ENCODE results near the gene KCTD5.
A peak's percentile ranks its signal among the peaks of the same experiment; 100 is the strongest.
"Not testable (repeated sequence)": the region's sequence is repeated elsewhere in the genome, so short reads cannot be mapped to it uniquely, and the experiment has no call there.

KCTD5 gene

DNA sequence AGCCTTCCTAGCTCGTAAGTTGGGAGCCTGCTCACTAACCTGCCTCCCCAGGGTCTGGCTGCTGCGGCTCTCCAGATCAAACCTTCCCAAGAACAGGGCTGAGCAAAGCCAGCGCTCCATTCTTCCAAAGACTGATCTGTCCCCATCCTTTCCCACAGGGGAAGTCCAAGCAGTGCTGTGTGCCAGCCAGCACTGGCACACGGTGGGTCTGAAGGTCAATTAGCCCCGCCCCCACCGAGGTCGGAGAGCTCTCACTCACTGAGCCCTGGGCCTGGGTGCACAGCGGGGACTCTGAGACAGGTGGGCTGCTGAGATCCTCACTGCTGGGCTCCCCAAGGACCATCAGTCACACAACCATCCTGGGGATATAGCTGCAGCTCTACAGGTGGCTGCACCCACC lies 27.4 kb upstream of the KCTD5 start:
- POLR2A ChIA-PET; H3K9me3 ChIP-seq (ENCODE audit: control extremely low read depth in 1 of 5, control insufficient read depth in 4 of 5, insufficient read depth in 2 of 5, low read depth in 1 of 5, low read length in 4 of 5); H3K4me1 ChIP-seq (ENCODE audit: control extremely low read depth in 1 of 4, control insufficient read depth in 4 of 4, insufficient read depth in 4 of 4, low read length in 3 of 4); H3K36me3 ChIP-seq (ENCODE audit: control insufficient read depth in 4 of 4, insufficient read depth in 4 of 4, low read length in 3 of 4); H3K27ac ChIP-seq (ENCODE audit: insufficient read depth in 1 of 2, low read depth in 1 of 2, low read length in 2 of 2, poor library complexity in 1 of 2, severe bottlenecking in 2 of 2); CTCF ChIA-PET; H3K4me3 ChIP-seq (ENCODE audit: control insufficient read depth in 1 of 7, extremely low read depth in 1 of 7, insufficient read depth in 4 of 7, low read depth in 2 of 7, low read length in 6 of 7); DNase-seq: not testable (repeated sequence)
- peaks cover 0 to 18% (median 7%) of the 10 kb centered on the region in 5 experiments for H3K27me3 ChIP-seq (replicated peaks in 2 of 5; ENCODE audit: control insufficient read depth in 4 of 5, insufficient read depth in 5 of 5, low read length in 4 of 5)
- no CpG with 5 or more reads among the region's 8 CpGs for WGBS (ENCODE audit: insufficient coverage)

DNA sequence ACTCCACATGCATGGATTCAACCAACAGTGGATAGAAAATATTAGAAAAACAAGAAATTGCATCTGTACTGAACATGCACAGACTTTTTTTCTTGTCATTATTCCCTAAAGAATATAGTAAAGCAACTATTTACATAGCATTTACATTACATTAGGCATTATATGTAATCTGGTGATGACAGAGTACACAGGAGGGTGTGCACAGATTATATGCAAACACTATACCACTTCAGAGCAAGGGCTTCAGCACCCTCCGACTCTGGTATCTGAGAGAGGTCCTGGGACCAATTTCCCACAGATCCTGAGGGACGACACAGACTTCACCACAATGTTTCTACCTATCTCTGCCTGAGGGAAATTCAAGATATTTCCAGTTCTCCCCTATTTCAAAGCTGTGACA lies 25.3 kb upstream of the KCTD5 start:
- peaks cover 0 to 18% (median 7%) of the 10 kb centered on the region in 5 experiments for H3K27me3 ChIP-seq (replicated peaks in 2 of 5; ENCODE audit: control insufficient read depth in 4 of 5, insufficient read depth in 5 of 5, low read length in 4 of 5)
- no peaks in the 10 kb centered on the region for H3K36me3 ChIP-seq (ENCODE audit: control insufficient read depth in 4 of 4, insufficient read depth in 4 of 4, low read length in 3 of 4)
- ChIA-PET POLR2A (no interaction called here), CTCF (no interaction called here)
- H3K4me1 ChIP-seq (ENCODE audit: control extremely low read depth in 1 of 4, control insufficient read depth in 4 of 4, insufficient read depth in 4 of 4, low read length in 3 of 4), result peaks cover 0 to 1% (median 0%) of the 10 kb centered on the region in 4 experiments
- DNase-seq, result no peak
- H3K9me3 ChIP-seq (ENCODE audit: control extremely low read depth in 1 of 5, control insufficient read depth in 4 of 5, insufficient read depth in 2 of 5, low read depth in 1 of 5, low read length in 4 of 5), result no peaks in the 10 kb centered on the region
- H3K4me3 ChIP-seq (ENCODE audit: control insufficient read depth in 1 of 7, extremely low read depth in 1 of 7, insufficient read depth in 4 of 7, low read depth in 2 of 7, low read length in 6 of 7), result no peak overlapping the region
- 86% methylated on average over 2 of the region's 2 CpGs for WGBS (ENCODE audit: insufficient coverage)
- H3K27ac ChIP-seq (ENCODE audit: insufficient read depth in 1 of 2, low read depth in 1 of 2, low read length in 2 of 2, poor library complexity in 1 of 2, severe bottlenecking in 2 of 2), result no peak overlapping the region

DNA sequence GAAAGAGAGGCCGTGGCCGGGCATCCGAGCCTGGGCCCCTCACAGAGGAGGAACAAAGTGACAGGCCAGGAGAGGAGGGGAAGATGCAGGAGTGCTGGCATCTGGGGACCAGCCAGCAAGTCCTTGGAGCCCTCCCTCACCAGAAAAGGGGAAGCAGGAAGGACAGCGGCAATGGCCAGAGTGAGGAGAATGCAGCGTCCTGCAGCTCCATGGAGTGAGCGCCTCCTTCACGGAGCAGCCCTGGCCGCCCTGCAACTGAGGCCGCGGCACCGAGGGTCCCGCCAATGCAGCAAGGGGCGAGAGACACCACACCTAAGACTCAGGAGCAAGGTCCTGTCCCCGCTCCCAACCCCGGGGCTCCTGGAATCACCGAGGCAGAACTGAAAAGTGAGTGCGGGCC lies 24.5 kb upstream of the KCTD5 start:
- H3K27ac ChIP-seq (ENCODE audit: insufficient read depth in 1 of 2, low read depth in 1 of 2, low read length in 2 of 2, poor library complexity in 1 of 2, severe bottlenecking in 2 of 2); H3K4me3 ChIP-seq (ENCODE audit: control insufficient read depth in 1 of 7, extremely low read depth in 1 of 7, insufficient read depth in 4 of 7, low read depth in 2 of 7, low read length in 6 of 7); H3K4me1 ChIP-seq (ENCODE audit: control extremely low read depth in 1 of 4, control insufficient read depth in 4 of 4, insufficient read depth in 4 of 4, low read length in 3 of 4); DNase-seq; CTCF ChIA-PET; POLR2A ChIA-PET; H3K36me3 ChIP-seq (ENCODE audit: control insufficient read depth in 4 of 4, insufficient read depth in 4 of 4, low read length in 3 of 4); H3K9me3 ChIP-seq (ENCODE audit: control extremely low read depth in 1 of 5, control insufficient read depth in 4 of 5, insufficient read depth in 2 of 5, low read depth in 1 of 5, low read length in 4 of 5): not testable (repeated sequence)
- WGBS (ENCODE audit: insufficient coverage), result no CpG with 5 or more reads among the region's 17 CpGs
- peaks cover 0 to 18% (median 7%) of the 10 kb centered on the region in 5 experiments for H3K27me3 ChIP-seq (replicated peaks in 2 of 5; ENCODE audit: control insufficient read depth in 4 of 5, insufficient read depth in 5 of 5, low read length in 4 of 5)

DNA sequence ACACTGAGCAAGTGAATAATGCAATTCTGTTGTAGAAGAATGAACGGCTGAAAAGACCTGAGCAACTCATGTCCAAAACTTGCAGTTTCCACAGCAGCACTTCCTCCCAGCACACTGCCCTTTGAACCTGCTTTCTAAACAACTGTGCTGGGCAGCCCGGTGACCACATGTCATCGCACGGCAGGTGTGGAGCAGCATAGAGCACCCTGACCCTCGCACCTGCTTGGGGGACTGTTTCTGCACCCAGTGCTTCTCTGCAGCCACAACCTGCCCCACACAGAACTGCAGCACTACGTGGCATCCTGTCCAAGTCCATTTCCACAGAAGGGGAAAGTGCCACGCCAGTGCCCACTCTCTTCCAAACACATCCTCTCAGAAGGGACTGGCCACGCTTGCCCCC lies 22.8 kb upstream of the KCTD5 start:
- H3K4me1 ChIP-seq (ENCODE audit: control extremely low read depth in 1 of 4, control insufficient read depth in 4 of 4, insufficient read depth in 4 of 4, low read length in 3 of 4); POLR2A ChIA-PET; H3K36me3 ChIP-seq (ENCODE audit: control insufficient read depth in 4 of 4, insufficient read depth in 4 of 4, low read length in 3 of 4); H3K27ac ChIP-seq (ENCODE audit: insufficient read depth in 1 of 2, low read depth in 1 of 2, low read length in 2 of 2, poor library complexity in 1 of 2, severe bottlenecking in 2 of 2); H3K9me3 ChIP-seq (ENCODE audit: control extremely low read depth in 1 of 5, control insufficient read depth in 4 of 5, insufficient read depth in 2 of 5, low read depth in 1 of 5, low read length in 4 of 5); DNase-seq; H3K4me3 ChIP-seq (ENCODE audit: control insufficient read depth in 1 of 7, extremely low read depth in 1 of 7, insufficient read depth in 4 of 7, low read depth in 2 of 7, low read length in 6 of 7); CTCF ChIA-PET: not testable (repeated sequence)
- peaks cover 0 to 18% (median 7%) of the 10 kb centered on the region in 5 experiments for H3K27me3 ChIP-seq (replicated peaks in 2 of 5; ENCODE audit: control insufficient read depth in 4 of 5, insufficient read depth in 5 of 5, low read length in 4 of 5)
- WGBS (ENCODE audit: insufficient coverage), result 100% methylated on average over 1 of the region's 8 CpGs

DNA sequence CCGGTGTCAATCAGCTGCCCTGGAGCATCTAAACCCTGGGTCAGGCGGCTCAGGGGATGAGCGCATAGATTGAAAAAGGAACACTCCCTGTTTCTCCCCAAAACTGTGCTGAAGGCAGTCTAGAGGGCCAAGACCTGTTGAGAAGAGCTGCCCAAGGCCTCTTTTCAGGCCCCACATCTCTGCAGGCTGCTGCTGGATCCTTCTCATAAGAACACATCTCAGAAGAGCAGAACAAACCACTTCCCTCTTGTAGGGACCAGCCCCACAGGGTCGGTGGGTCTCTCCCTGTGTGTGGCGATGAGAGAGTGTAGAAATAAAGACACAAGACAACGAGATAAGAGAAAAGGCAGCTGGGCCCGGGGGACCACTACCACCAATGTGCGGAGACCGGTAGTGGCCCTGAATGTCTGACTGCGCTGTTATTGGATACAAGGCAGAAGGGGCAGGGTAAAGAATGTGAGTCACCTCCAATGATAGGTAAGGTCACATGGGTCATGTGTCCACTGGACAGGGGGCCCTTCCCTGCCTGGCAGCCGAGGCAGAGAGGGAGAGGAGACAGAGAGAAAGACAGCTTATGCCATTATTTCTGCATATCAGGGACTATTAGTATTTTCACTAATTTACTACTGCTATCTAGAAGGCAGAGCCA lies 22.2 kb upstream of the KCTD5 start:
- WGBS (ENCODE audit: insufficient coverage), result 64% methylated on average over 9 of the region's 11 CpGs
- H3K27me3 ChIP-seq (replicated peaks in 2 of 5; ENCODE audit: control insufficient read depth in 4 of 5, insufficient read depth in 5 of 5, low read length in 4 of 5), result peaks cover 0 to 18% (median 7%) of the 10 kb centered on the region in 5 experiments
- H3K4me3 ChIP-seq (ENCODE audit: control insufficient read depth in 1 of 7, extremely low read depth in 1 of 7, insufficient read depth in 4 of 7, low read depth in 2 of 7, low read length in 6 of 7); H3K36me3 ChIP-seq (ENCODE audit: control insufficient read depth in 4 of 4, insufficient read depth in 4 of 4, low read length in 3 of 4); H3K27ac ChIP-seq (ENCODE audit: insufficient read depth in 1 of 2, low read depth in 1 of 2, low read length in 2 of 2, poor library complexity in 1 of 2, severe bottlenecking in 2 of 2); CTCF ChIA-PET; H3K9me3 ChIP-seq (ENCODE audit: control extremely low read depth in 1 of 5, control insufficient read depth in 4 of 5, insufficient read depth in 2 of 5, low read depth in 1 of 5, low read length in 4 of 5); H3K4me1 ChIP-seq (ENCODE audit: control extremely low read depth in 1 of 4, control insufficient read depth in 4 of 4, insufficient read depth in 4 of 4, low read length in 3 of 4); POLR2A ChIA-PET: not testable (repeated sequence)
- peak in 1 of 3 donors; percentile 22 for DNase-seq

DNA sequence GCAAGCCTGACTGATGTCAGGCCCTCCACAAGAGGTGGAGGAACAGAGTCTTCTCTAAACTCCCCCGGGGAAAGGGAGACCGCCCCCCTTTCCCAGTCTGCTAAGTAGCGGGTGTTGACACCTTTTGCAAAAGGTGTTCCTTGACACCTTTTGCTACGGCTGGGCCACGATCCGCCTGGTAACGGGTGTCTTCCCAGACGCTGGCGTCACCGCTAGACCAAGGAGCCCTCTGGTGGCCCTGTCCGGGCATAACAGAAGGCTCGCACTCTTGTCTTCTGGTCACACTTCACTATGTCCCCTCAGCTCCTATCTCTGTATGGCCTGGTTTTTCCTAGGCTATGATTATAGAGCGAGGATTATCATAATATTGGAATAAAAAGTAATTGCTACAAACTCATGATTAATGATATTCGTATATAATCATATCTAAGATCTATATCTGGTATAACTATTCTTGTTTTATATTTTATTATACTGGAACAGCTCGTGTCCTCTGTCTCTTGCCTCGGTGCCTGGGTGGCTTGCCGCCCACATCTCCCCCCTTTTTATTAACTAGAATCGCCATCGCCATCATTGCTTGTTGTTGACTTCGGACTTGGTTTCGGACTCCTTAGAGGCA lies 21.5 kb upstream of the KCTD5 start:
- 20% methylated on average over 1 of the region's 21 CpGs for WGBS (ENCODE audit: insufficient coverage)
- POLR2A ChIA-PET, result not testable (repeated sequence)
- DNase-seq, result peak in 2 of 3 donors; percentile 20 to 44

More for the DNA sequence above, 21.5 kb upstream of the KCTD5 start:
- not testable (repeated sequence) for H3K9me3 ChIP-seq (ENCODE audit: control extremely low read depth in 1 of 5, control insufficient read depth in 4 of 5, insufficient read depth in 2 of 5, low read depth in 1 of 5, low read length in 4 of 5); H3K27ac ChIP-seq (ENCODE audit: insufficient read depth in 1 of 2, low read depth in 1 of 2, low read length in 2 of 2, poor library complexity in 1 of 2, severe bottlenecking in 2 of 2); H3K36me3 ChIP-seq (ENCODE audit: control insufficient read depth in 4 of 4, insufficient read depth in 4 of 4, low read length in 3 of 4); H3K4me1 ChIP-seq (ENCODE audit: control extremely low read depth in 1 of 4, control insufficient read depth in 4 of 4, insufficient read depth in 4 of 4, low read length in 3 of 4); H3K4me3 ChIP-seq (ENCODE audit: control insufficient read depth in 1 of 7, extremely low read depth in 1 of 7, insufficient read depth in 4 of 7, low read depth in 2 of 7, low read length in 6 of 7)
- peaks cover 0 to 17% (median 7%) of the 10 kb centered on the region in 5 experiments for H3K27me3 ChIP-seq (replicated peaks in 2 of 5; ENCODE audit: control insufficient read depth in 4 of 5, insufficient read depth in 5 of 5, low read length in 4 of 5)
- CTCF ChIA-PET, result interaction anchor here (2.1 kb wide), 1 partner anchor 11 kb away, joined by 5 read pairs; no protein-coding TSS in a partner anchor

All from common myeloid progenitor, CD34-positive (primary cell).